ENCODE results near the gene NEK7. TPM values are rescaled to one million over a fixed set of nuclear protein-coding genes. Genes with fewer than 3 reads are reported as not detected.

The NEK7 gene
- total RNA-seq, 2 donors from 2014 or later, result 168 to 228 TPM

DNA sequence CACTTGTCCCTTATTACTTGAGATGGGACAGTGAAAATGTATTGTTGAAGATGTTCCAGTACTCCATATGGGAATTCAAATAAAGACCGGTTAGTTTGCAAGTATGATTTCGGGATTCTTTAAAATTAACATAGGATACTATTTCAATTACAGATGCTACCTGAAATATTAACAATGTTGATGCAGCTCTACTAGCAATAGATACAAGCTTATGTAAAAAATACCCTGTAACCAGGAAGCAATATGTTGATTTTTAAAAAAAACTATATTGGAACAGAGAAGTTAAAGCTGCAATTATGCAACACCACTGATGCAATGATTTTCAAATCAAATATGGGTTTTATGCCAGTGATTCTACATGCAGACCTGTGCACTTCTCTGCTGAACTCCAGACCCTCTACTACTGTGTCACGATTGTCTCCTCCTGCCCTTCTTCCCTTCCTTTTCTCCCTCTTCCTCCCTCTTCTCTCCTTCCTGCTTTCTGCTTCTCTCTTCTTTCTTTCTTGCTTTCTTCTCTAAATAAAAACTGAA is 204.5 kb downstream of the NEK7 start:
- Histone ChIP-seq H3K4me3 (no peak overlapping the region), H3K4me1 (no peaks in the 10 kb centered on the region), H3K9me3 (no peaks in the 10 kb centered on the region), H3K27ac (no peak overlapping the region), H3K36me3 (no peaks in the 10 kb centered on the region), H3K27me3 (no peaks in the 10 kb centered on the region)
- DNase-seq (ENCODE audit: low spot score), result no peak
- TF ChIP-seq, protein P1, sequence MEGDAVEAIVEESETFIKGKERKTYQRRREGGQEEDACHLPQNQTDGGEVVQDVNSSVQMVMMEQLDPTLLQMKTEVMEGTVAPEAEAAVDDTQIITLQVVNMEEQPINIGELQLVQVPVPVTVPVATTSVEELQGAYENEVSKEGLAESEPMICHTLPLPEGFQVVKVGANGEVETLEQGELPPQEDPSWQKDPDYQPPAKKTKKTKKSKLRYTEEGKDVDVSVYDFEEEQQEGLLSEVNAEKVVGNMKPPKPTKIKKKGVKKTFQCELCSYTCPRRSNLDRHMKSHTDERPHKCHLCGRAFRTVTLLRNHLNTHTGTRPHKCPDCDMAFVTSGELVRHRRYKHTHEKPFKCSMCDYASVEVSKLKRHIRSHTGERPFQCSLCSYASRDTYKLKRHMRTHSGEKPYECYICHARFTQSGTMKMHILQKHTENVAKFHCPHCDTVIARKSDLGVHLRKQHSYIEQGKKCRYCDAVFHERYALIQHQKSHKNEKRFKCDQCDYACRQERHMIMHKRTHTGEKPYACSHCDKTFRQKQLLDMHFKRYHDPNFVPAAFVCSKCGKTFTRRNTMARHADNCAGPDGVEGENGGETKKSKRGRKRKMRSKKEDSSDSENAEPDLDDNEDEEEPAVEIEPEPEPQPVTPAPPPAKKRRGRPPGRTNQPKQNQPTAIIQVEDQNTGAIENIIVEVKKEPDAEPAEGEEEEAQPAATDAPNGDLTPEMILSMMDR (IDR thresholded peaks at IDR 0.05), result no peak

DNA sequence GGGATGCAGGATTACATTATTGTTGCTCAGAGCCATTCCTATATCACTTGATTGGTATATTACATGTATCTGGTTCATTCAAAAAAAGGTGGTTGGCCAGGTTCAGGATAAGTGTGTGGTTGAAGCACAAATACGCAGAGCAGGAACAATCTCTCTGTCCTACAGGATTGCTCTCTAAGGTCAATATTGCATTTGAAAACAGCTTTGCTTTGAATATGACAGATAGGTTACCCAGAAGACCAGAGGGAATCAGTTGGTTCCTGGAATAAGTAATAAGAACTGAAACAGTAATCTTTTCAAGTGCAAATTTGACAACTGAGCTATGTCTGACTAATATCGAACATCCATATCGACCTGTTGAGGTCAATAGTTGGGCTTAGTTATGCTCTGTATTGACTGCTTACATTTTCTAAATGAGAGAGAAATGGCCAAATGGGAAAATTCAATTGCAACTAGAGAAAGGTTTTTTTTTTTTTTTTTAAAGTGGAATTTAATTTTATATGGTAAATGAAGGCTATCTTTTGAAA is 206.9 kb downstream of the NEK7 start:
- TF ChIP-seq, protein P1 (IDR thresholded peaks at IDR 0.05), result no peak
- Histone ChIP-seq H3K4me3 (no peak overlapping the region), H3K9me3 (no peaks in the 10 kb centered on the region), H3K36me3 (no peaks in the 10 kb centered on the region), H3K27ac (no peak overlapping the region), H3K4me1 (no peaks in the 10 kb centered on the region), H3K27me3 (no peaks in the 10 kb centered on the region)
- DNase-seq (ENCODE audit: low spot score), result no peak

DNA sequence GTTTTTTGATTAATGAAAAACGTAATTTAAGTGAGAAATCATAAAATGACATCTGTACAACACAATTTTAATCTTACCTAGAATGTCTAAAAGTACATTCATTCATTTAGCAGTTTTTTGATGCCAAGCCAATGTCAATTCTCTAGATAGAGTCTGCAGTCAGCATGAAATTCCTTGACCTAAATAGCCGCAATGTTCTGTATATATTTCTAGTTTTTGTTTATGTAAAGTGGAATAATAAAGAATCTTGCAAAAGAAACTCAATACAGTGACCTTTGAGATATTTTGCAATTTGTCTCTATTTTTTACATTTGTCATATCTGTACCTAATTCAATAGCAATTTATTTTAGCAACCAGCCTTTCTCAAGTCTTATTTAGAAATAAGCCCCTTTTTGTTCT is 207.7 kb downstream of the NEK7 start:
- TF ChIP-seq, protein P1 (IDR thresholded peaks at IDR 0.05), result no peak
- Histone ChIP-seq H3K4me3 (no peak overlapping the region), H3K9me3 (no peaks in the 10 kb centered on the region), H3K36me3 (no peaks in the 10 kb centered on the region), H3K4me1 (no peaks in the 10 kb centered on the region), H3K27me3 (no peaks in the 10 kb centered on the region), H3K27ac (no peak overlapping the region)
- DNase-seq (ENCODE audit: low spot score), result no peak

DNA sequence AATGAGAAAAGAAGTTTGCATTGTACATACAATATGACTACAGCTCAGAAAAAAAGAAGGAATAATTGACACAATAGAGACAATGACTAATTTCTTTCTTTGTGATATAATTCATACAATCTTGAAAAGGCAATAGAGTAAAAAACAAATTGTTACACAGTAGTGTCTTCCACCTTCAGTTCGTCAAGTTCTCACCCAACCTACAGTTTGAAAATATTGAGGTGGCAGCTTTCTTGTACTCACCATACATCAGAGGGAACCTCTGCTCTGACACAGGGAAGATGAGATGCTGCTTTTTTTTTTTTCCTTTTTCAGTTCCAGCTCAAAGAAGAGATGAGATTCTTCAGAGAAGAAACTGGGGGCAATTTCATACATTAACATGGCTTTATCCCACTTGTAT is 210.5 kb downstream of the NEK7 start:
- no peak for DNase-seq (ENCODE audit: low spot score)
- TF ChIP-seq, protein P1 (IDR thresholded peaks at IDR 0.05), result no peak
- Histone ChIP-seq H3K27ac (no peak overlapping the region), H3K4me1 (no peaks in the 10 kb centered on the region), H3K9me3 (no peaks in the 10 kb centered on the region), H3K36me3 (no peaks in the 10 kb centered on the region), H3K27me3 (no peaks in the 10 kb centered on the region), H3K4me3 (no peak overlapping the region)

DNA sequence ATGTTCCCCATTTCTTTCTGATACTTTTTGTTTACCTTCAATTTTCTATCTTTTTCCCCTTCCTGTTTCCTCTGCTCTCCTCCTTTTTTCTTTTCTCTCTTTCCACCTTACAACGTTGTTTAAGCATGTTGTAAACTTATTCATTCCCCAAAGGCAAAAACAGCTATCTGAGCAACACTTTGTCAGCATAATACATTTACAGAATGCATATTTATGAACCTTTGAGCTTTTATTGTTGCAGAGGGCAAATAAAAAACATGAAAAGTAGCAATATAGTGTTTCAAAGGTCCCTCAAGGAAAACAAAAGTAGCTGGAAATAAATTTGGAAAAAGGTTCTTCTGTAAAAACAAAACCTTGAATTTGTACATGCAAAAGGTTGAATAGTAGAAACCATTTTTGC is 214.2 kb downstream of the NEK7 start:
- Histone ChIP-seq H3K4me3 (no peak overlapping the region), H3K36me3 (no peaks in the 10 kb centered on the region)
- TF ChIP-seq, protein P1 (IDR thresholded peaks at IDR 0.05), result no peak

More for the DNA sequence above, 214.2 kb downstream of the NEK7 start:
- Histone ChIP-seq H3K27me3 (no peaks in the 10 kb centered on the region), H3K27ac (no peak overlapping the region), H3K4me1 (no peaks in the 10 kb centered on the region), H3K9me3 (peaks cover 0 to 15% of the 10 kb centered on the region in 2 donors)
- no peak for DNase-seq (ENCODE audit: low spot score)

Other genes starting within 250 kb of the NEK7 start
- gene LHX9, start 239.6 kb upstream of the NEK7 start, total RNA-seq, result under 1 TPM in 1 of 2 donors, not detected in 1; 0.43 TPM

Data from right atrium auricular region (tissue), 2 donors.